ENCODE data around the gene OR52E4.

The OR52E4 gene

GRCh38 chr11:5847711-5848110, 32.7 kb upstream of the OR52E4 start:
- no peaks in the 10 kb centered on the region for H3K9me3 ChIP-seq (ENCODE audit: control insufficient read depth, insufficient read depth, low read depth, low read length)
- CTCF ChIA-PET, result no interaction called here
- TF ChIP-seq ZNF211 (tag by site-specific recombination; IDR thresholded peaks at IDR 0.05; ENCODE audit: low read depth), result no peak
- TF ChIP-seq, protein P1, sequence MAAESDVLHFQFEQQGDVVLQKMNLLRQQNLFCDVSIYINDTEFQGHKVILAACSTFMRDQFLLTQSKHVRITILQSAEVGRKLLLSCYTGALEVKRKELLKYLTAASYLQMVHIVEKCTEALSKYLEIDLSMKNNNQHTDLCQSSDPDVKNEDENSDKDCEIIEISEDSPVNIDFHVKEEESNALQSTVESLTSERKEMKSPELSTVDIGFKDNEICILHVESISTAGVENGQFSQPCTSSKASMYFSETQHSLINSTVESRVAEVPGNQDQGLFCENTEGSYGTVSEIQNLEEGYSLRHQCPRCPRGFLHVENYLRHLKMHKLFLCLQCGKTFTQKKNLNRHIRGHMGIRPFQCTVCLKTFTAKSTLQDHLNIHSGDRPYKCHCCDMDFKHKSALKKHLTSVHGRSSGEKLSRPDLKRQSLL (tag by site-specific recombination; IDR thresholded peaks at IDR 0.05), result no peak
- TF ChIP-seq PRDM10 (tag by site-specific recombination; IDR thresholded peaks at IDR 0.05), result no peak
- TF ChIP-seq ZBTB44 (tag by site-specific recombination; IDR thresholded peaks at IDR 0.05), result no peak
- TF ChIP-seq ZNF24 (tag by site-specific recombination; IDR thresholded peaks at IDR 0.05), result no peak
- TF ChIP-seq ZSCAN4 (tag by site-specific recombination; IDR thresholded peaks at IDR 0.05), result no peak
- TF ChIP-seq, protein P2, sequence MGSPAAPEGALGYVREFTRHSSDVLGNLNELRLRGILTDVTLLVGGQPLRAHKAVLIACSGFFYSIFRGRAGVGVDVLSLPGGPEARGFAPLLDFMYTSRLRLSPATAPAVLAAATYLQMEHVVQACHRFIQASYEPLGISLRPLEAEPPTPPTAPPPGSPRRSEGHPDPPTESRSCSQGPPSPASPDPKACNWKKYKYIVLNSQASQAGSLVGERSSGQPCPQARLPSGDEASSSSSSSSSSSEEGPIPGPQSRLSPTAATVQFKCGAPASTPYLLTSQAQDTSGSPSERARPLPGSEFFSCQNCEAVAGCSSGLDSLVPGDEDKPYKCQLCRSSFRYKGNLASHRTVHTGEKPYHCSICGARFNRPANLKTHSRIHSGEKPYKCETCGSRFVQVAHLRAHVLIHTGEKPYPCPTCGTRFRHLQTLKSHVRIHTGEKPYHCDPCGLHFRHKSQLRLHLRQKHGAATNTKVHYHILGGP (tag by site-specific recombination; IDR thresholded peaks at IDR 0.05), result no peak
- no peak for TF ChIP-seq ZNF501 (tag by site-specific recombination; IDR thresholded peaks at IDR 0.05)
- TF ChIP-seq MEIS1 (CRISPR knock-in tag; IDR thresholded peaks at IDR 0.05; ENCODE audit: borderline replicate concordance), result no peak
- no peak for TF ChIP-seq ZFP41 (tag by site-specific recombination; IDR thresholded peaks at IDR 0.05; ENCODE audit: borderline replicate concordance)
- TF ChIP-seq ZNF175 (tag by site-specific recombination; IDR thresholded peaks at IDR 0.05), result no peak
- TF ChIP-seq ZNF398 (tag by site-specific recombination; IDR thresholded peaks at IDR 0.05), result no peak
- no peak for TF ChIP-seq KLF16 (tag by site-specific recombination; IDR thresholded peaks at IDR 0.05)
- no peak for TF ChIP-seq ZBTB1 (tag by site-specific recombination; IDR thresholded peaks at IDR 0.05)
- no peaks in the 10 kb centered on the region for H3K36me3 ChIP-seq (ENCODE audit: control insufficient read depth in 2 of 2, insufficient read depth in 1 of 2, low read length in 2 of 2)
- no peak overlapping the region for H3K27ac ChIP-seq (ENCODE audit: extremely low read depth, low read depth, low read length)
- H3K4me1 ChIP-seq (ENCODE audit: control insufficient read depth, insufficient read depth, low read length), result no peaks in the 10 kb centered on the region
- POLR2A ChIA-PET, result no interaction called here
- no peak overlapping the region for H3K4me3 ChIP-seq (ENCODE audit: low read depth, low read length)

DNA sequence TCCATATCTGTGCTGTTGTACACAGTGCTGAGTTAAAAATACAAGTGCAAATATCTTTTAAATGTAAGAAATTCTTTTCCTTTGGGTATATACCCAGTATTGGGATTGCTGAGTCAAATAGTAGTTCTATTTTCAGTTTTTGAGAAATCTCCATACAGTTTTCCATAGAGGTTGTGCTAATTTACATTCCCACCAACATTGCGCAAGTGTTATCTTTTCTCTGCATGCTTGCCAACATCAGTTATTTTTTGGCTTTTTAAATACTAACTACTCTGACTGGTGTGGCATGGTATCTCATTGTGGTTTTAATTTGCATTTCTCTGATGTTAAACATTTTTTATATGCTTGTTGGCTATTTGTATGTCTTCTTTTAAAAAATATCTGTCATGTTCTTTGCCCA, 29.4 kb upstream of the OR52E4 start:
- no peaks in the 10 kb centered on the region for H3K36me3 ChIP-seq (ENCODE audit: control insufficient read depth in 2 of 2, insufficient read depth in 1 of 2, low read length in 2 of 2)
- no peaks in the 10 kb centered on the region for H3K4me1 ChIP-seq (ENCODE audit: control insufficient read depth, insufficient read depth, low read length)
- POLR2A ChIA-PET, result no interaction called here
- CTCF ChIA-PET, result no interaction called here
- H3K9me3 ChIP-seq (ENCODE audit: control insufficient read depth, insufficient read depth, low read depth, low read length), result no peaks in the 10 kb centered on the region
- no peak overlapping the region for H3K4me3 ChIP-seq (ENCODE audit: low read depth, low read length)
- no peak overlapping the region for H3K27ac ChIP-seq (ENCODE audit: extremely low read depth, low read depth, low read length)
- TF ChIP-seq ZNF311 (tag by site-specific recombination; IDR thresholded peaks at IDR 0.05; ENCODE audit: borderline replicate concordance) (no peak), ZNF140 (tag by site-specific recombination; IDR thresholded peaks at IDR 0.05) (no peak), ZNF341 (tag by site-specific recombination; IDR thresholded peaks at IDR 0.05; ENCODE audit: low read depth) (no peak), ZNF843 (tag by site-specific recombination; IDR thresholded peaks at IDR 0.05) (no peak), RBAK (tag by site-specific recombination; IDR thresholded peaks at IDR 0.05) (no peak), ZNF184 (tag by site-specific recombination; IDR thresholded peaks at IDR 0.05) (no peak), ZNF837 (tag by site-specific recombination; IDR thresholded peaks at IDR 0.05) (no peak), ZNF560 (tag by site-specific recombination; IDR thresholded peaks at IDR 0.05; ENCODE audit: borderline replicate concordance) (no peak)
- TF ChIP-seq, protein P3, sequence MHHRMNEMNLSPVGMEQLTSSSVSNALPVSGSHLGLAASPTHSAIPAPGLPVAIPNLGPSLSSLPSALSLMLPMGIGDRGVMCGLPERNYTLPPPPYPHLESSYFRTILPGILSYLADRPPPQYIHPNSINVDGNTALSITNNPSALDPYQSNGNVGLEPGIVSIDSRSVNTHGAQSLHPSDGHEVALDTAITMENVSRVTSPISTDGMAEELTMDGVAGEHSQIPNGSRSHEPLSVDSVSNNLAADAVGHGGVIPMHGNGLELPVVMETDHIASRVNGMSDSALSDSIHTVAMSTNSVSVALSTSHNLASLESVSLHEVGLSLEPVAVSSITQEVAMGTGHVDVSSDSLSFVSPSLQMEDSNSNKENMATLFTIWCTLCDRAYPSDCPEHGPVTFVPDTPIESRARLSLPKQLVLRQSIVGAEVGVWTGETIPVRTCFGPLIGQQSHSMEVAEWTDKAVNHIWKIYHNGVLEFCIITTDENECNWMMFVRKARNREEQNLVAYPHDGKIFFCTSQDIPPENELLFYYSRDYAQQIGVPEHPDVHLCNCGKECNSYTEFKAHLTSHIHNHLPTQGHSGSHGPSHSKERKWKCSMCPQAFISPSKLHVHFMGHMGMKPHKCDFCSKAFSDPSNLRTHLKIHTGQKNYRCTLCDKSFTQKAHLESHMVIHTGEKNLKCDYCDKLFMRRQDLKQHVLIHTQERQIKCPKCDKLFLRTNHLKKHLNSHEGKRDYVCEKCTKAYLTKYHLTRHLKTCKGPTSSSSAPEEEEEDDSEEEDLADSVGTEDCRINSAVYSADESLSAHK (tag by site-specific recombination; IDR thresholded peaks at IDR 0.05), result no peak

All from HEK293 (cell line).